GM18520 (cell line): ENCODE results near the gene POLR1A.

ENCODE experiments used
- ATAC-seq: cut with Tn5 transposase; IDR thresholded peaks from one replicate; pipeline ENCODE4 v1.9.1; 2021; ENCODE audit not compliant: unreplicated experiment

The POLR1A gene

DNA sequence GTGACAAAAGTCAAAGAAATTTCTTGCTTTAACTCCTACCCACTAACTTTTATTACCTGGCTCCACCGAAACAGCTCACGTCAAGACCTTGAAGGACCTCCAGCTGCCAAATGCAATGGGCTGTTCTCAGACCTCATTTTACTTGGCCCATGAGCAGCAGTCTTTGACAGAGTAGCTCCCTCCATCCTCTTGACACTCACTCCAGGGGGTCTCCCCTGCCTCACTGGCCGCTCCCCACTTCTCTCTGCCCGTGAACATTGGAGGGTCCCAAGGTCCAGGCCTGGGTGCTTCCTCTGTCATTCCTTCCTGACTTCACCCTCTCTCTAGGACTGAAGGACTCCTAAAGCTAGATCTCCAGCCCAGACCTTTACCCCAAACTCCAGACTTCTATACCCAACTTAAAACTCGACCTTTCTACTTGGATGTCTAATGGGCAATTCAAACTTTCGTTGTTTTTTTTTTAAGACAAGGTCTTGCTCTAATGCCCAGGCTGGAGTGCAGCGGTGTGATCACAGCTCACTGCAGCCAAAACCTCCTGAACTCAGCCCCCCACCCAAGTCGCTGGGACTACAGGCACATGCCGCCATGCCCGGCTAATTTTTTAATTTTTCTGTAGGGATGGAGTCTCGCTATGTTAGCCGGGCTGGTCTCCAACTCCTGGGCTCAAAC, 124.0 kb downstream of the POLR1A start:
- ATAC-seq = no peak

DNA sequence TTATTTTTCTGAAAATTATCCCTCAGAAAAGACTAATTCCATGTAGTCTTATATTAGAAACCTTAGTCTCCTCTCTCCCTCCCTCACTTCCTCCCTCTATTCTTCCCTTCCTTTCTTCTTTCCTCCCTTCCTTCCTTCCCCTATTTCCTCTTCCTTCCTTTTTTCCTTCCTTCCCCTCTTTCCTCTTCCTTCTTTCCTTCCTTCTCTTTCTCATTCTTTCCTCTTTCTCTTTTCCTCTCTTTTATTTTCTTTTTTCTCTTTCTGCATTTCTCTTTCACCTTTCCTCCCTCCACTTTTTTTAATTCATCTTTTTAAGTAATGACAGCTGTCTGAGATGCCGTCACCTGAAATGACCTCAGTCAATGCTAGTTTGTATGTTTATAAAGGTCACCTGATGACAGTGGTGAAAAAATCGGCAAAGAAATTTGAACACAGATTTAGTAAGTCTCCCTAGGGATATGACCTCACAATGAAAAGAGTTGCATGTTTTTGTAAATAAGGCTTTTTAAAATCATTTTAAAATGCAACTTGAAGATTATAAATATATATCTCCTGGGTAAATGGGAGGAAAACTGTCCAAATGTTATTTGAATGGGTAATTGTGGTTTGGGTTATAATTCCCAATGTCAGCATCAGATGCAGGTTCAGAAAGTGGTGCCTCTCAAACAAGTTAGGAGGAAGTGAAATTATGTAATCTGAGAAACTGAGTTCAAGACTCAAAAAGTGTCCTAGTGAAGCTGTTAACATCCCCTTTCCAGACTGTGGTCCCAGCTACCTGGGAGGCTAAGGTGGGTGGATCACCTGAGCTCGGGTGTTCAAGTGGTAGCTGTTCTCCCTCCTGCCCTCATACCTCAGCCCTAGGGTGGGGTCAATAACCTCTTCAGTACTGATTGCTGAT, 126.6 kb downstream of the POLR1A start:
- no peak for ATAC-seq

DNA sequence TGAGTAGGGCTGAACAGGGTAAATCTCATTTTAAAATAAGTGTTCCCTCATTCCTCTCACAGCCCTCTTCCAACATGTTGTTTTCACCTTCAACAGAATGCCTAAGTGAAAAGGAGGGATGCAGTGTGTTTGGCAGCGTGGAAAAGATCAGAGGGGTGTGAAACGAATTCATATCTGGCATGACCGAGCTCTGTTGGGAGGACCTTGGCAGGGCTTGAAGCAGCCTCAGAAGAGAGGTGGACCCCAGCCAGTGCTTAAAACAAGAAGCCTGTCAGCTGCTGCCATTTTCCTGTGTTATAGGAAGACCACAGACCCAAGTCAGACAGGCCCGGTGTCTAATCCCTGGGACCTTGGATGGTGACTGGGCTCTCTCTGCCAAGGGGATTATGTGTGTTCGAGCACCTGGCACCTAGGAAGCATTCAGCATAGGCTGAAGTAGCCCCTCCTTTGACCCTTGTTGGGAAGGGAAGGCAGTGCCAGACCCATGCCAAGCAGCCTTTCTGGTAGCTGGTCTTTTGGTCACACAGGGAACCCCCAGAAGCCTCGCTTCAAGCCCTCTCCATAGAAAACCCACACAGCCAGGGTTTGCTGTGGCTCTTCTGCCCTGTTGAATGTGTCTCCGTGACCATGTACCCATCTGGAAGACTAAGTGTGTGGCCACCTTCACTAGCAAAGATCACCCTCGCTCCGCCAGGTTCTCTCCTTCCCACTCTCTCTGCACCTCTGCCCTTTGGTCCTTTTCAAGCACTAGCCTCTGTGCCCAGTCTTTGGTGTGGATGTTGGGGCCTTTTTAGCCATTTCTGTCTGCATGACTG, 129.4 kb downstream of the POLR1A start:
- ATAC-seq = no peak

DNA sequence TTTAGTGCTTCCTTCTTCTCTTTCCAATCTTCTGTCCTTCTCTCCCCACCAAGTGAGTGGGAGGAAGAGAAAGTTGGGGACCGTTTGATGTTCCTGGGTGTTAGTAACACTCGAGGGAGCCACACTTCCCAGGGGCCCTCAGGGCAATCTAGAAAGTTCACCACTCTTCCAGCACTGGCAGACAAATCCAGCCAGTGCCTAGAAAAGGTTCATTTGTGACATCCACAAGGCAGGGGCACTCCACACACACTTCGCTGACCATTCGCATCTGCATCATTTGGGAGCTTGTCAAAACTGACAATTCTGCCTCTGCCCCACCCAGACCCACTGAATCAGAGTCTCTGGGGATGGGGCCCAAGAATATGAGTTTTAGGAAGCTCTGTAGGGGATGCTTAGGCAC, 130.1 kb downstream of the POLR1A start:
- no peak for ATAC-seq

DNA sequence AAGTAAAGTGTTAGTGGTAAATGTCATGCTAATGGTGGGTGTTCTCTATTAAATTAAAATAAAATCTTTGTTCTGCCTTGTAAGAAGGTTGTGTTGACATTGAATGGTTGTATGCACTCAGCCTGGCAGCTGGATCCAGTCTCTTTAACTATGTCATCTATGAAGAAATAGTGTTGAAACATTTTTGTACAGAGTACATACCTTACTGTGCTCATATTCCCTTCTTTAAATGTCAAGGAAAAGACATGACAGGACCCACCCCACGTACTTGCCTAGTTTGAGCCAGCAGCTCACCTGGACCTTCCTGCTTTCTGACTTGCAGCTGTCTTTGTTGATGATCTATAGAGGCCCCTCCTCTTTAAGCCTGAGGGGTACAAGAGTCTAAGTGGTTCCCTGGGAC, 131.3 kb downstream of the POLR1A start:
- no peak for ATAC-seq

DNA sequence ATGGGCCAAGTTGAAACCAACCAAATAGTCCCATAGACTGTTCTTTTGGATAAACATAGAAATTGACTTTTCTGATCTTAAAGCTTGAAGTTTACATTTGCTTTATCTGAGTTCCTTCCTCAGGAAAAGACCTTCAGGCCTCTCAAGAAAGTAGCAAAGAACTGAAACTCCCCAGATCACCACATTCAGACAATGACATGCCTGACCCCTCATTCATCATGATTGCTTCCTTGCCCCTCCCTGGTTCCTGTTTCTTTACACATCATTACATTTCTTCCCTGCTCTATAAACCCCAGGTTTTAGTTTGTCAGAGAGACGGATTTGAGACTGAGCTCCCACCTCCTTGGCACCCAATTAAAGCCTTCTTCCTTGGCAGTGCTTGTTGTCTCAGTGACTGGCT, 133.3 kb downstream of the POLR1A start:
- no peak for ATAC-seq

DNA sequence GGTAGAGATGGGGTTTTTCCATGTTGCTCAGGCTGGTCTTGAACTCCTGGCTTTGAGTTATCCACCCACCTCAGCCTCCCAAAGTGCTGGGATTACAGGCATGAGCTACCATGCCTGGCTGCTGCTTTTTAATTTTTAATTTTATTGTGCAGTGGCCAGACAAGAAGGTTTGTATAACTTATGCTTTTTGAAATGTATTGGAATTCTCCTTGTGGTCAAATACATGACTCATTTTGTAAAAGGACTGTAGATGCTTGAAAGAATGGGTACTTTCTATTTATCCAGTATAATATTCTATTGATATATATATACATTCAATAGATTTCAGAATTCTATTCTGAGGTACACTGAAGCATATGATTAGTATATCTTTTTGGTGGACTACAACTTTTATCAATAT, 134.3 kb downstream of the POLR1A start:
- no peak for ATAC-seq
